ENCODE results near the gene MBD3L3. TPM values are rescaled to one million over a fixed set of nuclear protein-coding genes. Genes with fewer than 3 reads are reported as not detected.
"Not testable (repeated sequence)": the region's sequence is repeated elsewhere in the genome, so short reads cannot be mapped to it uniquely, and the experiment has no call there.

MBD3L3 gene
- total RNA-seq, 2 donors from 2014 or later, result not detected

DNA sequence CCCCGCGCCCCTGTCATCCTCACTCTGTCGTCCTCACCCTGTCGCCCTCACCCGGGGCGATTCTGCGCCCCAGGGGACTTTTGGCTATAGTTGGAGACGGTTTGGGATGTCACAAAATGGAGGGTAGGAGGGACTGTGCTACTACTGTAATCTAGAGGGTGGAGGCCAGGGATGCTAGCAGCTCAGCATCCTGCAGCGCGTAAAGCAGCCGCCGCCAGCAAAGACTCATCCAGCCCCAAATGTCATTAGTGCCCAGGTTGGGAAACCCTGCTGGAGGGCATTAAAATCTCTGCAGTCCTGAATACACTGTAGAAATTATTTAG is 11.4 kb upstream of the MBD3L3 start:
- Mint-ChIP-seq H3K9me3 (peaks cover 3% of the 10 kb centered on the region), H3K4me3 (peak overlapping the region; percentile 92), H3K4me1 (peaks cover 9% of the 10 kb centered on the region), H3K27me3 (no peaks in the 10 kb centered on the region), H3K36me3 (ENCODE audit: low read depth) (peaks cover 56% of the 10 kb centered on the region), H3K27ac (peak overlapping the region; percentile 91)
- no peak for ATAC-seq (replicated peaks)

DNA sequence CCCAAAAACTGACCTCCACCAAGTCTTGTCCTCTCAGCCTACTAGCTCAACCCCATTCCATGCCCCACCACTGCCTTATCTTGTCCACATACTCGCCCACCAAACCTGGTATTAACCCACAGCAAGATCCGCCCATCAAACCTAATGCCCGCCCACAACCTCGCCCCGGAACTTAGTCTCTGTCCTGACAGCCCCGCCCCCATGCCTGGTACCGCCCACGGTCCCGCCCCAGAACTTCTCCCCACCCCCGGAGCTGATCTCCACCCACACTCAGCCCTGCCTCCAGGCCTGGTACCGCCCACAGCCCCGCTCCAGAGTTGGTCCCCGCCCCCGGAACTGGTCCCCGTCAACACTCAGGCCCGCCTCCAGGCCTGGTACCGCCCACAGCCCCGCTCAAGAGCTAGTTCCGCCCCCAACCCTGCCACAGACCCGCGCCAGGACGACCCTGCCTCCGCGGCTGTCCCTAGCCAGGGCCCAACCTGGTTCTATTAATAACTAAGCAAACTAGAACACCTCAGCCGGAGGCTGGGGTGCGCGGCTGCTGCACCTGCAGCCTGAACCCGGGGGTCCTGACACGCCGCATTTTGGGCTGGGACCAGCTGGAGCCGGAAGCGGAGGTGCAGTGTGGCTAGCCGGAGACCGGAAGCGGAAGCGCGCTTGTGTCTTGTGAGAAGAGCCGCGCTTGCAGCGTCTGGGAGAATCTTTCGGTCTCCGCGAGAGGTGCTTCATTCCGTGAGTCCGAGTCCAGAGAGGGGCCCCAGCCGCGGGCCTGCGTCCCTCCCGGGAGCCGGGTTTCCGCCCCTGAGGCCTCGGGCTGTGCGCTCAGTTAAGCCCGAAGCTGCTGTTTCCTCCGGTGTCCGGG is 10.8 kb upstream of the MBD3L3 start, which contains the start of gene ZNF557:
Gene ZNF557, plus strand, starts transcription at position 662 of the 862 bp plus-strand sequence. CDS start 5,372 bp downstream, outside the sequence.
- peak within 1 kb of the TSS; percentile 91 for H3K27ac Mint-ChIP-seq
- peak; percentile 94 for ATAC-seq (replicated peaks)
- peaks cover 1% of the 10 kb centered on the region for H3K9me3 Mint-ChIP-seq
- peaks cover 50% of the 10 kb centered on the region for H3K36me3 Mint-ChIP-seq (ENCODE audit: low read depth)
- peaks cover 6% of the 10 kb centered on the region for H3K4me1 Mint-ChIP-seq
- H3K4me3 Mint-ChIP-seq, result peak within 1 kb of the TSS; percentile 92
- H3K27me3 Mint-ChIP-seq, result no peaks in the 10 kb centered on the region

GRCh38 chr19:7068599-7068998 is 10.1 kb upstream of the MBD3L3 start:
- Mint-ChIP-seq H3K9me3 (no peaks in the 10 kb centered on the region), H3K36me3 (ENCODE audit: low read depth) (peaks cover 43% of the 10 kb centered on the region), H3K4me1 (peaks cover 5% of the 10 kb centered on the region), H3K4me3 (peak overlapping the region; percentile 92), H3K27me3 (no peaks in the 10 kb centered on the region), H3K27ac (peak overlapping the region; percentile 91)
- ATAC-seq (replicated peaks), result no peak

GRCh38 chr19:7067716-7068115 is 9.2 kb upstream of the MBD3L3 start:
- Mint-ChIP-seq H3K27ac (no peak overlapping the region), H3K9me3 (no peaks in the 10 kb centered on the region), H3K4me3 (no peak overlapping the region), H3K4me1 (peaks cover 5% of the 10 kb centered on the region), H3K27me3 (no peaks in the 10 kb centered on the region), H3K36me3 (ENCODE audit: low read depth) (peaks cover 34% of the 10 kb centered on the region)
- no peak for ATAC-seq (replicated peaks)

GRCh38 chr19:7067122-7067521 is 8.6 kb upstream of the MBD3L3 start:
- not testable (repeated sequence) for H3K4me1 Mint-ChIP-seq; H3K27ac Mint-ChIP-seq; H3K4me3 Mint-ChIP-seq; ATAC-seq (replicated peaks); H3K27me3 Mint-ChIP-seq; H3K9me3 Mint-ChIP-seq
- H3K36me3 Mint-ChIP-seq (ENCODE audit: low read depth), result peaks cover 28% of the 10 kb centered on the region

DNA sequence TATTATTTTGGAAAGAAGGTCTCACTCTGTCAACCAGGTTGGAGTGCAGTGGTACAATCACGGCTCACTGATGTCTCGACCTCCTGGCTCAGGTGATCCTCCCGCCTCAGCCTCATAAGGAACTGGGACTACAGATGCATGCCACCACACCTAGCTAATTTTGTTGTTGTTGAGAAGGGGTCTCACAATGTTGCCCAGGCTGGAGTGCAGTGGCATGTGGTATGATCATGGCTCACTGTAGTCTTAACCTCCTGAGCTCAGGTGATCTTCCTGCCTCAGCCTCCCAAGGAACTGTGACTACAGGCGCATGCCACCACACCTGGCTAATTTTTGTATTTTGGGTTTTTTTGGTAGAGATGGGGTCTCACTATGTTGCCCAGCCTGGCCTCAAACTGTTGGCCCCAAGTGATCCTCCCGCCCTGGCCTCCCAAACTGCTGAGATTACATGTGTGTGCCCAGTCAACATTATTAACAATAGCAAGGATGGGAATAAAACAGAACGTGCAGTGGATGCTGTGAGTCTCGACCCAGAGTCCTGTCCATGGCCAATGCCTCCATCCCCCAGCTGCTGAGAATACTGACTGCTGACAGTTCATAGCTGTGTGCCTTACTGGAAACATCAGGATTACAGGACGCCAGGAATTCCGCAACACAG is 5.4 kb upstream of the MBD3L3 start:
- H3K27ac Mint-ChIP-seq, result no peak overlapping the region
- no peak overlapping the region for H3K4me3 Mint-ChIP-seq
- no peaks in the 10 kb centered on the region for H3K4me1 Mint-ChIP-seq
- no peaks in the 10 kb centered on the region for H3K9me3 Mint-ChIP-seq
- H3K36me3 Mint-ChIP-seq (ENCODE audit: low read depth), result no peaks in the 10 kb centered on the region
- no peaks in the 10 kb centered on the region for H3K27me3 Mint-ChIP-seq
- peak; percentile 56 for ATAC-seq (replicated peaks)

DNA sequence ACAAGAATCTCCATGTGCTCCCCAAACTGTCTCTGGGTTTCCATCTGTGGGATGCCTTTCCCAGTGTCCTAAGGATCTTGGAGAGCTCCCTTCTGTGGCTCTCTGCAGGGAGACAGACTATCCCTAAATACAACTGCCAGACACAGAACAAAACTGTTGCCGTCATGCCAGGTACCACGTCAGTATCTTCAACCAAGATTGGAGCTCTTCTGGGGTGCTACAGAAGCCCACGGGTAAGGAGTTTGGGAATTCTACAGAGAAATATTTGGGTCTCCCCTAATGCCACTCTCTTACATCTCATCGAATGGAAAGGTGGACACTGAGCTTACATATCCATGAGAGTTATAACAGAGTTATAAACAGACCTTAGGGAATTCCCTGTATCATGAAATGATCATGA is 4.9 kb upstream of the MBD3L3 start:
- Mint-ChIP-seq H3K4me3 (no peak overlapping the region), H3K27ac (no peak overlapping the region), H3K4me1 (no peaks in the 10 kb centered on the region), H3K9me3 (no peaks in the 10 kb centered on the region), H3K36me3 (ENCODE audit: low read depth) (no peaks in the 10 kb centered on the region), H3K27me3 (no peaks in the 10 kb centered on the region)
- peak; percentile 35 for ATAC-seq (replicated peaks)

GRCh38 chr19:7059977-7060376 is 1.5 kb upstream of the MBD3L3 start:
- H3K9me3 Mint-ChIP-seq; H3K27me3 Mint-ChIP-seq; H3K4me1 Mint-ChIP-seq; H3K27ac Mint-ChIP-seq; H3K36me3 Mint-ChIP-seq (ENCODE audit: low read depth); H3K4me3 Mint-ChIP-seq: not testable (repeated sequence)
- ATAC-seq (replicated peaks), result peak; percentile 55

DNA sequence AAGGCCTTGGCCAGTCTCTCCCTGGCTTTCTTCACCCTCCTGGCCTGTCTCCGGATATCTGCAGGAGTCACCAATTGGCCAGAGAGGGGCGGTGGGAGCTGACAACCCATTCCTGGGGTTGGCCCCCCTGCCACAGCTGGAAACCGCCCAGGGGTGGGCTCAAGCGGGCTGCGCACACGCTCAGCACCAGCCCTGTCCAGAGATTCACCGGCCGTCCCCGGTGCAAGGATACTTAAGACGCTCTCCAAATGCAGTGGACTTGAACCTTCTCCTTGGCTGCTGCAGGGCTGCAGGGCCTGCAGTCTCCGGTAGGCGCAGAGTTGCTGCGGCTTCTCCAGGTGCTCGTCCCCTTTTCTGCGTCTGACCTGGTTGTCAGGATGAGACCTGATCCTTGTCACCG is 2.1 kb downstream of the MBD3L3 start:
- H3K4me3 Mint-ChIP-seq; H3K36me3 Mint-ChIP-seq (ENCODE audit: low read depth); H3K27me3 Mint-ChIP-seq; H3K9me3 Mint-ChIP-seq; ATAC-seq (replicated peaks); H3K27ac Mint-ChIP-seq; H3K4me1 Mint-ChIP-seq: not testable (repeated sequence)

GRCh38 chr19:7055679-7056078 is 2.8 kb downstream of the MBD3L3 start:
- H3K27ac Mint-ChIP-seq; H3K9me3 Mint-ChIP-seq; H3K36me3 Mint-ChIP-seq (ENCODE audit: low read depth); H3K27me3 Mint-ChIP-seq; ATAC-seq (replicated peaks); H3K4me1 Mint-ChIP-seq; H3K4me3 Mint-ChIP-seq: not testable (repeated sequence)

DNA sequence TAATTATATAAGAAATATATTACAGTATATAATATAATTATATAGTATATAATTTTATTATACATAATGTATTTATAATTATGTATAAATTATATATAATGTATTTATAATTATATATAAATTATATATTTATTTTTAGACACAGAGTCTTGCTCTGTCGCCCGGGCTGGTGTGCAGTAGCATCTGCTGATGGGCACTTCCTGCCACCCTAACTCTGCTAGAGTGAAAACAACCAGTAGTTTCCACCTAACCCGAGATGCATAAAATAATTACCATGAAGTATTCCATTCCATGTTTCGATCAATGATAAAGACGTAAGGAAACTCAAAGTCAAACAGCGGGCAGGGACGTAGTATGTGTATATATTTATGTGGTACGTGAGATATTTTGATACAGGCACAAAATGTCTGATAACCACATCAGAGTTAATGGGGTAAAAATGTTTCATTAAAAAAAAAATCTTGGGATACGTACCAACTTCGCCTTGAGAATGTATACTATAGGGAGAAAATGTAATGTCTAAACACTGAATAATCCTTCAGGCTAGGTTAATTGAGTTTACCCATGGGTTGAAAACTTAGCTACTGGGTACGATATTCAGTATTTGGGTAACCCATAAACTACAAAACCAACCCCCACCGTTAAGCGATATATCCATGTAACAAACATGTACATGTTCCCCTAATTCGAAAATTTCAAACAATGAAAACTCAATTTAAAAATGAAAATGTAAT is 3.7 kb downstream of the MBD3L3 start:
- H3K27me3 Mint-ChIP-seq; H3K27ac Mint-ChIP-seq; H3K9me3 Mint-ChIP-seq; ATAC-seq (replicated peaks); H3K4me1 Mint-ChIP-seq; H3K36me3 Mint-ChIP-seq (ENCODE audit: low read depth); H3K4me3 Mint-ChIP-seq: not testable (repeated sequence)

GRCh38 chr19:7052896-7053295 is 5.6 kb downstream of the MBD3L3 start:
- not testable (repeated sequence) for H3K4me3 Mint-ChIP-seq; H3K27ac Mint-ChIP-seq; H3K36me3 Mint-ChIP-seq (ENCODE audit: low read depth); ATAC-seq (replicated peaks); H3K4me1 Mint-ChIP-seq; H3K9me3 Mint-ChIP-seq; H3K27me3 Mint-ChIP-seq

- not testable (repeated sequence) for H3K27ac Mint-ChIP-seq; ATAC-seq (replicated peaks); H3K4me1 Mint-ChIP-seq; H3K27me3 Mint-ChIP-seq; H3K4me3 Mint-ChIP-seq; H3K36me3 Mint-ChIP-seq (ENCODE audit: low read depth); H3K9me3 Mint-ChIP-seq
Observed at GRCh38 chr19:7051421-7051820, 7.1 kb downstream of the MBD3L3 start.

DNA sequence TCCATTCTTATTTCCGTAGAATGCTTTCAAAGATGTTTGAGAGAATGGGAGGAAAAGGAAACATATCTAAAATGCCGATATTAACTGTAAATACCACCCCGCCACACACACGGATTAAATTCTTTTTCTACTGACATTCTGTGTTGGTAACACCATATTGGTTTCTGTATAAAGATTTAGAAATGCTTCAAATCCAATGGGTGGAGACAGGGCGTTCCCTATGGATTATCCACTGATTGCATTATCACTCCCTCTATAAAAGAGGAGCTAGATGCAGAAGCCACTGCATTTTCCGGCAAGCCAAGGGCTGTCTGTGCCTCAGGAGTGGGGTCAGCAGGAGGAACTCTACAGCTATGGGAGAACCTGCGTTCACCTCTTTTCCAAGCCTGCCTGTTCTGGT is 9.5 kb downstream of the MBD3L3 start, which contains the start of gene MBD3L2:
Gene MBD3L2, plus strand, starts transcription at position 301 of the 400 bp plus-strand sequence. Its CDS starts 53 bp downstream, at position 354.
- not testable (repeated sequence) for H3K27me3 Mint-ChIP-seq; ATAC-seq (replicated peaks); H3K4me3 Mint-ChIP-seq

GRCh38 chr19:7041563-7041962 is 16.9 kb downstream of the MBD3L3 start:
- not testable (repeated sequence) for H3K4me1 Mint-ChIP-seq; H3K36me3 Mint-ChIP-seq (ENCODE audit: low read depth); H3K27me3 Mint-ChIP-seq; H3K9me3 Mint-ChIP-seq; H3K4me3 Mint-ChIP-seq; H3K27ac Mint-ChIP-seq
- peak; percentile 40 for ATAC-seq (replicated peaks)

More for the DNA sequence above, 9.5 kb downstream of the MBD3L3 start, which contains the start of gene MBD3L2:
- H3K27ac Mint-ChIP-seq; H3K36me3 Mint-ChIP-seq (ENCODE audit: low read depth); H3K4me1 Mint-ChIP-seq; H3K9me3 Mint-ChIP-seq: not testable (repeated sequence)

Data from activated T-helper 17 cell treated with anti-CD3 and anti-CD28 coated beads, Interleukin-2, amount 50 U/mL, for 72 hours (primary cell).